Measurements from ENCODE around the gene RIOK2.

RIOK2 gene

GRCh38 chr5:97225222-97225621 is 42.2 kb upstream of the RIOK2 start:
- Histone ChIP-seq H2BK15ac (ENCODE audit: low read depth, poor library complexity, severe bottlenecking) (no peak overlapping the region), H2AFZ (ENCODE audit: low read depth, low read length) (no peak overlapping the region), H3K9ac (ENCODE audit: low read length) (no peak overlapping the region), H4K8ac (ENCODE audit: low read length) (no peak overlapping the region), H3K4me3 (ENCODE audit: insufficient read depth in 1 of 2, low read depth in 1 of 2, low read length in 2 of 2) (no peak overlapping the region), H3K14ac (ENCODE audit: low read length in 2 of 2) (no peak overlapping the region), H3K9me3 (ENCODE audit: control insufficient read depth, low read length) (no peaks in the 10 kb centered on the region), H3K4ac (ENCODE audit: low read depth in 1 of 2, low read length in 2 of 2) (no peak overlapping the region), H3K27ac (ENCODE audit: low read length, poor library complexity, severe bottlenecking) (no peak overlapping the region), H3K4me2 (ENCODE audit: low read length, poor library complexity, severe bottlenecking) (no peak overlapping the region), H2AK5ac (ENCODE audit: low read length, severe bottlenecking) (no peak overlapping the region), H3K79me1 (replicated peaks; ENCODE audit: low read length, poor library complexity, severe bottlenecking) (no peaks in the 10 kb centered on the region), H3K18ac (ENCODE audit: low read depth in 1 of 2, low read length in 2 of 2) (no peak overlapping the region), H3K36me3 (ENCODE audit: control insufficient read depth in 1 of 2, insufficient read depth in 2 of 2, low read depth in 1 of 2, low read length in 2 of 2) (no peaks in the 10 kb centered on the region), H4K91ac (ENCODE audit: low read length) (no peak overlapping the region), H3K4me1 (ENCODE audit: control insufficient read depth, insufficient read depth, low read depth, low read length) (no peaks in the 10 kb centered on the region), H2BK12ac (ENCODE audit: low read length in 2 of 2) (no peak overlapping the region), H2BK5ac (ENCODE audit: low read depth, low read length, poor library complexity, severe bottlenecking) (no peak overlapping the region), H3K23ac (ENCODE audit: low read length in 2 of 2) (no peak overlapping the region), H2BK120ac (ENCODE audit: low read depth, low read length) (no peak overlapping the region), H3K27me3 (ENCODE audit: control insufficient read depth in 1 of 2, insufficient read depth in 1 of 2, low read length in 2 of 2) (no peaks in the 10 kb centered on the region)
- DNase-seq, result no peak

- H3K27me3 ChIP-seq (ENCODE audit: control insufficient read depth in 1 of 2, insufficient read depth in 1 of 2, low read length in 2 of 2), result no peaks in the 10 kb centered on the region
- no peak overlapping the region for H2BK15ac ChIP-seq (ENCODE audit: low read depth, poor library complexity, severe bottlenecking)
- H3K4me2 ChIP-seq (ENCODE audit: low read length, poor library complexity, severe bottlenecking), result no peak overlapping the region
- no peak overlapping the region for H2BK12ac ChIP-seq (ENCODE audit: low read length in 2 of 2)
- H2BK5ac ChIP-seq (ENCODE audit: low read depth, low read length, poor library complexity, severe bottlenecking), result no peak overlapping the region
- H3K4ac ChIP-seq (ENCODE audit: low read depth in 1 of 2, low read length in 2 of 2), result no peak overlapping the region
- H3K9ac ChIP-seq (ENCODE audit: low read length), result no peak overlapping the region
- no peak overlapping the region for H3K18ac ChIP-seq (ENCODE audit: low read depth in 1 of 2, low read length in 2 of 2)
- H3K23ac ChIP-seq (ENCODE audit: low read length in 2 of 2), result no peak overlapping the region
- no peaks in the 10 kb centered on the region for H3K9me3 ChIP-seq (ENCODE audit: control insufficient read depth, low read length)
- no peak overlapping the region for H3K14ac ChIP-seq (ENCODE audit: low read length in 2 of 2)
- H3K4me1 ChIP-seq (ENCODE audit: control insufficient read depth, insufficient read depth, low read depth, low read length), result no peaks in the 10 kb centered on the region
- H2AFZ ChIP-seq (ENCODE audit: low read depth, low read length), result no peak overlapping the region
- H3K36me3 ChIP-seq (ENCODE audit: control insufficient read depth in 1 of 2, insufficient read depth in 2 of 2, low read depth in 1 of 2, low read length in 2 of 2), result no peaks in the 10 kb centered on the region
- 100% methylated on average over 1 of the region's 1 CpG for WGBS
- no peaks in the 10 kb centered on the region for H3K79me1 ChIP-seq (replicated peaks; ENCODE audit: low read length, poor library complexity, severe bottlenecking)
- H2AK5ac ChIP-seq (ENCODE audit: low read length, severe bottlenecking), result no peak overlapping the region
- no peak overlapping the region for H2BK120ac ChIP-seq (ENCODE audit: low read depth, low read length)
- no peak overlapping the region for H3K27ac ChIP-seq (ENCODE audit: low read length, poor library complexity, severe bottlenecking)
- H3K4me3 ChIP-seq (ENCODE audit: insufficient read depth in 1 of 2, low read depth in 1 of 2, low read length in 2 of 2), result no peak overlapping the region
- no peak for DNase-seq
- no peak overlapping the region for H4K91ac ChIP-seq (ENCODE audit: low read length)
- no peak overlapping the region for H4K8ac ChIP-seq (ENCODE audit: low read length)
Observed at GRCh38 chr5:97224112-97224750, 41.2 kb upstream of the RIOK2 start.

- no peak overlapping the region for H3K4ac ChIP-seq (ENCODE audit: low read depth in 1 of 2, low read length in 2 of 2)
- no peak overlapping the region for H2AK5ac ChIP-seq (ENCODE audit: low read length, severe bottlenecking)
- no peaks in the 10 kb centered on the region for H3K9me3 ChIP-seq (ENCODE audit: control insufficient read depth, low read length)
- no peak overlapping the region for H3K14ac ChIP-seq (ENCODE audit: low read length in 2 of 2)
- H3K27ac ChIP-seq (ENCODE audit: low read length, poor library complexity, severe bottlenecking), result no peak overlapping the region
- no peak overlapping the region for H3K18ac ChIP-seq (ENCODE audit: low read depth in 1 of 2, low read length in 2 of 2)
- no peaks in the 10 kb centered on the region for H3K36me3 ChIP-seq (ENCODE audit: control insufficient read depth in 1 of 2, insufficient read depth in 2 of 2, low read depth in 1 of 2, low read length in 2 of 2)
- H3K9ac ChIP-seq (ENCODE audit: low read length), result no peak overlapping the region
- no peak overlapping the region for H2AFZ ChIP-seq (ENCODE audit: low read depth, low read length)
- no peak overlapping the region for H4K91ac ChIP-seq (ENCODE audit: low read length)
- H2BK5ac ChIP-seq (ENCODE audit: low read depth, low read length, poor library complexity, severe bottlenecking), result no peak overlapping the region
- H2BK12ac ChIP-seq (ENCODE audit: low read length in 2 of 2), result no peak overlapping the region
- no peak overlapping the region for H3K4me3 ChIP-seq (ENCODE audit: insufficient read depth in 1 of 2, low read depth in 1 of 2, low read length in 2 of 2)
- no peak overlapping the region for H3K4me2 ChIP-seq (ENCODE audit: low read length, poor library complexity, severe bottlenecking)
- H3K79me1 ChIP-seq (replicated peaks; ENCODE audit: low read length, poor library complexity, severe bottlenecking), result no peaks in the 10 kb centered on the region
- no peaks in the 10 kb centered on the region for H3K4me1 ChIP-seq (ENCODE audit: control insufficient read depth, insufficient read depth, low read depth, low read length)
- H3K27me3 ChIP-seq (ENCODE audit: control insufficient read depth in 1 of 2, insufficient read depth in 1 of 2, low read length in 2 of 2), result no peaks in the 10 kb centered on the region
- no peak overlapping the region for H3K23ac ChIP-seq (ENCODE audit: low read length in 2 of 2)
- WGBS, result 100% methylated on average over 2 of the region's 2 CpGs
- H4K8ac ChIP-seq (ENCODE audit: low read length), result no peak overlapping the region
- no peak overlapping the region for H2BK120ac ChIP-seq (ENCODE audit: low read depth, low read length)
- no peak overlapping the region for H2BK15ac ChIP-seq (ENCODE audit: low read depth, poor library complexity, severe bottlenecking)
- no peak for DNase-seq
Observed at GRCh38 chr5:97223596-97223995, 40.5 kb upstream of the RIOK2 start.

DNA sequence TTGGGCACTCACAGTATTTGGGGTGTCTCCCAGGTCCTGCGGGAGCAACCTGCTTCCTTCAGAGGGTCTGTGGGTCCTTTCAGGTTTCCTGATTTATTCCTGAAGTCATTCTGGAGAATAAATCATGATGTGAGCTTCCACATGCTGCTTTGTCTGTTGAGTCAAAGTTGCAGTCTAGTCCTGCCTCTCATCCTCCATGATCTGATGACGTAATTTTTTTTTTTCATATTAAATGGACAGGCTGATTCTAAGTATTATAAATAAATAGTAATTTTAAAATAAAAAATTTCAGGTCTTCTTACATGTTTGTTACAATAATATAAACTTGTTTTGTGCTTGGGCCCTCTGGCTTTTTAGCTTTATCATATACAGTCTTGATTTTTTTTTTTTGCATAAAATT is 26.3 kb upstream of the RIOK2 start:
- no peak overlapping the region for H2BK15ac ChIP-seq (ENCODE audit: low read depth, poor library complexity, severe bottlenecking)
- H3K9me3 ChIP-seq (ENCODE audit: control insufficient read depth, low read length), result peaks cover 21% of the 10 kb centered on the region
- 100% methylated on average over 1 of the region's 2 CpGs for WGBS
- DNase-seq, result no peak
- H3K18ac ChIP-seq (ENCODE audit: low read depth in 1 of 2, low read length in 2 of 2), result no peak overlapping the region
- H3K9ac ChIP-seq (ENCODE audit: low read length), result no peak overlapping the region
- no peak overlapping the region for H3K23ac ChIP-seq (ENCODE audit: low read length in 2 of 2)
- H2AK5ac ChIP-seq (ENCODE audit: low read length, severe bottlenecking), result no peak overlapping the region
- H3K79me1 ChIP-seq (replicated peaks; ENCODE audit: low read length, poor library complexity, severe bottlenecking), result no peaks in the 10 kb centered on the region
- no peak overlapping the region for H3K4ac ChIP-seq (ENCODE audit: low read depth in 1 of 2, low read length in 2 of 2)
- H2BK12ac ChIP-seq (ENCODE audit: low read length in 2 of 2), result no peak overlapping the region
- no peak overlapping the region for H3K27ac ChIP-seq (ENCODE audit: low read length, poor library complexity, severe bottlenecking)
- H2BK120ac ChIP-seq (ENCODE audit: low read depth, low read length), result no peak overlapping the region
- H4K8ac ChIP-seq (ENCODE audit: low read length), result no peak overlapping the region
- H3K27me3 ChIP-seq (ENCODE audit: control insufficient read depth in 1 of 2, insufficient read depth in 1 of 2, low read length in 2 of 2), result no peaks in the 10 kb centered on the region
- H3K4me3 ChIP-seq (ENCODE audit: insufficient read depth in 1 of 2, low read depth in 1 of 2, low read length in 2 of 2), result no peak overlapping the region
- H3K36me3 ChIP-seq (ENCODE audit: control insufficient read depth in 1 of 2, insufficient read depth in 2 of 2, low read depth in 1 of 2, low read length in 2 of 2), result peaks cover 0 to 3% of the 10 kb centered on the region in 2 experiments
- no peak overlapping the region for H2BK5ac ChIP-seq (ENCODE audit: low read depth, low read length, poor library complexity, severe bottlenecking)
- H2AFZ ChIP-seq (ENCODE audit: low read depth, low read length), result no peak overlapping the region
- H3K4me1 ChIP-seq (ENCODE audit: control insufficient read depth, insufficient read depth, low read depth, low read length), result no peaks in the 10 kb centered on the region
- no peak overlapping the region for H3K4me2 ChIP-seq (ENCODE audit: low read length, poor library complexity, severe bottlenecking)
- H4K91ac ChIP-seq (ENCODE audit: low read length), result no peak overlapping the region
- H3K14ac ChIP-seq (ENCODE audit: low read length in 2 of 2), result no peak overlapping the region

All from mesenchymal stem cell (in vitro differentiated cells and primary cell).